ENCODE measurements around the gene FAM3C.

FAM3C gene

DNA sequence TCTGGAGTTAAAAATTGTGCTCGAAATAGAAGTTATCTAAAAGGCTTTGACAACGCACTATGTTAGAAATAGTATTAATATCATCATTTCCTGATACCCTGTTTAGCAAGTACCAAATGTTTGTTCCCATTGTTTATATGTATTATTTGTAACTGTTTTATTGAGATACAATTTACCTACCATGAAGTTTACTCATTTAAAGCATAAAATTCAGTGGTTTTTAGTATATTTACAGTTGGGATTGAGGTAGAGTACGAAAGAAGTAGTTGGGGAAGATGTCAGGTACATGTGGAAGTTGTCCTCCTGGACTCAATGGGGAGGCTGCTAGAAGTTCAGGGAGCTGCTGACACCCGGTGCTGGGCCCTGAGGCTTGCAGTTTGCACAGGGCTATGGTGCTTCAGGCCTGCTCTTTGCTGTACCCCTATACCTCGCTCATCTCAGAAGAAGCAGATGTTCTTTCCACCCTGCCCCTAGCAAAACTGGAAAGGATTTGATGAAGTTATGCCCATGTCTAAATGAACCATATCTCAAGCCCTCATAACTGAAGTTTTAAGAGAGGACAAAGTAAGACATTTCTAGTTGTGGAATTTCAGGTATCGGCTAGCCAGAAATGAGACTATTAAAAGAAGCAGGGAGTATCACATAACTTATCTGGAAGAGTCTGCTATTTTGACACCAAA is 92.5 kb downstream of the FAM3C start:
- no peak overlapping the region for H3K27ac ChIP-seq
- TF ChIP-seq, protein P1, sequence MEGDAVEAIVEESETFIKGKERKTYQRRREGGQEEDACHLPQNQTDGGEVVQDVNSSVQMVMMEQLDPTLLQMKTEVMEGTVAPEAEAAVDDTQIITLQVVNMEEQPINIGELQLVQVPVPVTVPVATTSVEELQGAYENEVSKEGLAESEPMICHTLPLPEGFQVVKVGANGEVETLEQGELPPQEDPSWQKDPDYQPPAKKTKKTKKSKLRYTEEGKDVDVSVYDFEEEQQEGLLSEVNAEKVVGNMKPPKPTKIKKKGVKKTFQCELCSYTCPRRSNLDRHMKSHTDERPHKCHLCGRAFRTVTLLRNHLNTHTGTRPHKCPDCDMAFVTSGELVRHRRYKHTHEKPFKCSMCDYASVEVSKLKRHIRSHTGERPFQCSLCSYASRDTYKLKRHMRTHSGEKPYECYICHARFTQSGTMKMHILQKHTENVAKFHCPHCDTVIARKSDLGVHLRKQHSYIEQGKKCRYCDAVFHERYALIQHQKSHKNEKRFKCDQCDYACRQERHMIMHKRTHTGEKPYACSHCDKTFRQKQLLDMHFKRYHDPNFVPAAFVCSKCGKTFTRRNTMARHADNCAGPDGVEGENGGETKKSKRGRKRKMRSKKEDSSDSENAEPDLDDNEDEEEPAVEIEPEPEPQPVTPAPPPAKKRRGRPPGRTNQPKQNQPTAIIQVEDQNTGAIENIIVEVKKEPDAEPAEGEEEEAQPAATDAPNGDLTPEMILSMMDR (conservative IDR thresholded peaks at IDR 0.05) = no peak
- TF ChIP-seq ZFX (IDR thresholded peaks at IDR 0.05) = no peak

DNA sequence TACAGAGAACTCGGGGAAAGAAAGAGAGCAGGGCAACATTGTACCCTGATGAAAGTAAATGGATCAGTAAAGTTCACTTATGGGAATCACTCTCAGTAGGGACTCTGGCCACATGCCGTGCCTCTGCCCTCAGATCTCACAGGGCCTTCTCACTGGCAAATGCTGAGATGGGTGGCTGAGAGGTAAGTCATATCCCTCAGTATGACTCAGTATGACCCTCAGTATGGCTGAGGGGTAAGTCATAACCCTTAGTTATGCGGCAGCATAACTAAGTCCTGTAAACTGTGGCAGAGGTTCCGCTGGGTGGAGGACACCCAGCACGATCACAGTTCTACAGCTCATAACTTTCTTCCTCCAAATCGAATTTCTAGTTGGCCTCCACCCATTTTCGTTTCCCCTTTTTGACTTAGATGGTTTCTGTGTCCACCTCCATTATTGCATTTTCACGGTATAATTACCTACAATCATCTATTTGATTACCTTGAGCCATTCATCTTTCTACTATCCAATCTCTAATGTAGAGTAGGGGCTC is 93.8 kb downstream of the FAM3C start:
- no peak overlapping the region for H3K27ac ChIP-seq

DNA sequence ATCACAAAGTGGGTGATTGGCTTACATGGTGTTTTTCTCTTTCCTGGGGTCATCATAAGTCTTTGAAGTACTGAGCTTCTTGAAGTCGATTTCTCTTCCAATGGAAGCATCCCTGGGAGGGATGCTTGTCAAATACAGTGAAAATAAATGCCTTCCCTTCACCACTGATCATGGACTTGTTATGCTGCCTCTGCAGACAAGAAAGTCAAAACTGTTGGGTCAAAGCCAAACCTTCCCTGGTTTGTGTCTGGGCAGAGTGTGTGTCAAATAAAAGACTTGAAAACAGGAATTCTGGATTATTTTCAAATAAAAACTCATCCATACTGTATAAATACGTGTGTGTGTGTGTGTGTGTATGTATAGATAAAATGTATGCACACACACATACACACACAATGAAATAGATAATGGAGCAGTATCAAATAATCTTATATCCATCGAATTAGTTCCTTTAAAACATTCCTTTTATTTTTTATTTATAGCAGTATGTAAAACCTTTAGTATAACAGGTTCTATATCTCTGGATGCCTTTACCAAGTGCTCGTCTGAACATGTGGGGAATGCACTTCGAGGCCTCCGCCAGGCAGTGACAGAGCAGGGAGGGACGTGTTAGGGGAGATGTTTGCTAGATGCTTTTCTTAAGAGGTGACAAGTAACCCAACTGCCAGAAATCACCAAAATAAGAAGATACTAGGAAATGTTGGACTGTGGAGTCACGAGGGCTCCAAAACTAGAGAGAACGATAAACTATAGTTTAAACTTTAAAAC is 94.5 kb downstream of the FAM3C start:
- no peak for TF ChIP-seq ZFX (IDR thresholded peaks at IDR 0.05)
- TF ChIP-seq, protein P1 (conservative IDR thresholded peaks at IDR 0.05) = no peak
- no peak overlapping the region for H3K27ac ChIP-seq

More for the DNA sequence above, 93.8 kb downstream of the FAM3C start:
- TF ChIP-seq, protein P1 (conservative IDR thresholded peaks at IDR 0.05) = no peak
- no peak for TF ChIP-seq ZFX (IDR thresholded peaks at IDR 0.05)

DNA sequence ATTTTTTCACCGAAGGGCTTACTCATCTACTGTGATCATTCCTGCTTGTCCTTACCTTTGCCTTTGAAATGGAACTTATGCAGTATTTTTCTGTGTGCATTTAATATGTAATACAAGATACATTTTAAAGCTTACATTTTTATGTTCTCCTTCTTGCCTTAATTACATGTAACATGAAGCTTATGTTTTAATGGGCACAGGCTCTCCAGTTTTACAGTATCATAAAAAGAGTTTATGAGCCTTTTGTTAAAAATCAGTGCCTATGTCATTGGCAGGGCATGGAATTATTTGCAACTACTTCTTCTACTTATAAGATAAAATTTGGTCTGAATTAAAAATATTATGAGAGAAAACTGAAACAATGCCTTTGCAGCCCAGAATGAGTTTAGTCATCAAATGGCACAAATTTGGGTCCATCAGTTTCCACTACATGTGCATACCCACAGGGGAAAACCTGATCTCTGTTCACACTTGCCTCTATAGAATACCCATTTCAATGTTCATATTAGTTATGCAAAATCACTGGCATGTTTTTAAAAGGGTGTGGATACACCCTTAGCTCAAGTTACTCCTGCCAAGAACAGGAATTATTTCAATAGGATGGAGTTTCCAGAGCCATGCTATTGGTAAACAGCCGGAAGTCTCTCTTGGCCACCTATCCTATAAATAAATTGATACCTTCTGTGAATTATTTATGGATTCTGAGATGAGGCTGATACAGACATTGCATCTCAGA is 95.3 kb downstream of the FAM3C start:
- H3K27ac ChIP-seq = no peak overlapping the region

More for the DNA sequence above, 95.3 kb downstream of the FAM3C start:
- TF ChIP-seq, protein P1 (conservative IDR thresholded peaks at IDR 0.05) = no peak
- no peak for TF ChIP-seq ZFX (IDR thresholded peaks at IDR 0.05)
